ENCODE measurements around the gene ULK1. TPM values are rescaled to one million over a fixed set of nuclear protein-coding genes. Genes with fewer than 3 reads are reported as not detected.

ULK1 gene
- total RNA-seq, 1 donor from 2014 or later: 111 TPM

- no peak for DNase-seq (ENCODE audit: low spot score, unreplicated experiment)
- TF ChIP-seq, protein P1, sequence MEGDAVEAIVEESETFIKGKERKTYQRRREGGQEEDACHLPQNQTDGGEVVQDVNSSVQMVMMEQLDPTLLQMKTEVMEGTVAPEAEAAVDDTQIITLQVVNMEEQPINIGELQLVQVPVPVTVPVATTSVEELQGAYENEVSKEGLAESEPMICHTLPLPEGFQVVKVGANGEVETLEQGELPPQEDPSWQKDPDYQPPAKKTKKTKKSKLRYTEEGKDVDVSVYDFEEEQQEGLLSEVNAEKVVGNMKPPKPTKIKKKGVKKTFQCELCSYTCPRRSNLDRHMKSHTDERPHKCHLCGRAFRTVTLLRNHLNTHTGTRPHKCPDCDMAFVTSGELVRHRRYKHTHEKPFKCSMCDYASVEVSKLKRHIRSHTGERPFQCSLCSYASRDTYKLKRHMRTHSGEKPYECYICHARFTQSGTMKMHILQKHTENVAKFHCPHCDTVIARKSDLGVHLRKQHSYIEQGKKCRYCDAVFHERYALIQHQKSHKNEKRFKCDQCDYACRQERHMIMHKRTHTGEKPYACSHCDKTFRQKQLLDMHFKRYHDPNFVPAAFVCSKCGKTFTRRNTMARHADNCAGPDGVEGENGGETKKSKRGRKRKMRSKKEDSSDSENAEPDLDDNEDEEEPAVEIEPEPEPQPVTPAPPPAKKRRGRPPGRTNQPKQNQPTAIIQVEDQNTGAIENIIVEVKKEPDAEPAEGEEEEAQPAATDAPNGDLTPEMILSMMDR (IDR thresholded peaks at IDR 0.05; ENCODE audit: unreplicated experiment): no peak
- peaks cover 17% of the 10 kb centered on the region for H3K4me1 Mint-ChIP-seq (ENCODE audit: low read depth)
- peak overlapping the region; percentile 35 for H3K4me3 Mint-ChIP-seq (ENCODE audit: low read depth)
- peak overlapping the region; percentile 62 for H3K27ac Mint-ChIP-seq
- H3K36me3 Mint-ChIP-seq (ENCODE audit: insufficient read depth): peaks cover under 1% of the 10 kb centered on the region
- H3K9me3 Mint-ChIP-seq (ENCODE audit: low read depth): no peaks in the 10 kb centered on the region
- H3K27me3 Mint-ChIP-seq: peaks cover 9% of the 10 kb centered on the region
Observed at GRCh38 chr12:131892711-131893604, 1.5 kb upstream of the ULK1 start.

DNA sequence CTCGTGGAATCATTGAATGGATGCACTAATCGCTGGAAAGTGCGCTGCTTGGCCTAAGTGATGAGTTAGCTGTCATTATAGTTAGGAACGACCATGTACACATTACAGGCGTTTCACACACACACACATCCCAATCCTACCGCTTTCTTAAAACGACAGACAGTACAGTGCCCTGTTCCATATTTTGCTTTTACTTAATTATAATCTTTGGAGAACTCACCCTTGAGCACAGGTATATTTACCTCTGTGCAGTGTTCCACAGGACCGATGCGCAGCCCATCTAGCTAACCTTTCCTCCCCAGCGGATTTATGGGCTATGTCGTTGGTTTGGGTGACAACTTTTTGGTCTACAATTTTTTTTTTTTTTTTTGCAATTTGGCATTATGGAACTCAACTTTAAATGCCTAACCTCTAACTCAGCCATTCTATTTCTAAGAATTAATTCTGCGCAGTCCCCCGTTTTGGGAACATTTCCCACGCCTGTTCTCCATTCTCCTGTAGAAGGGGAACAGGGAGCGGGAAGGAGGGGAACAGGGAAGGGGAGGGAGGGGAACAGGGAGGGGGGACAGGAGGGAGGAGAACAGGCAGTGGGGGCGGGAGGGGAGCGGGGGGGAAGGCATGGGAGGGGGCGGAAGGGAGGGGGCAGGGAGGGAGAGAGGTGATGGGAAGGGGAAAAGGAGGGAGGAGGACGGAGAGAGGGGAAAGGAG, 663 bp upstream of the ULK1 start:
- Mint-ChIP-seq H3K27me3 (peaks cover 6% of the 10 kb centered on the region), H3K9me3 (ENCODE audit: low read depth) (no peaks in the 10 kb centered on the region), H3K4me3 (ENCODE audit: low read depth) (peak overlapping the region; percentile 35), H3K36me3 (ENCODE audit: insufficient read depth) (peaks cover 2% of the 10 kb centered on the region), H3K4me1 (ENCODE audit: low read depth) (peaks cover 18% of the 10 kb centered on the region), H3K27ac (no peak overlapping the region)
- TF ChIP-seq, protein P1 (IDR thresholded peaks at IDR 0.05; ENCODE audit: unreplicated experiment): no peak
- no peak for DNase-seq (ENCODE audit: low spot score, unreplicated experiment)

DNA sequence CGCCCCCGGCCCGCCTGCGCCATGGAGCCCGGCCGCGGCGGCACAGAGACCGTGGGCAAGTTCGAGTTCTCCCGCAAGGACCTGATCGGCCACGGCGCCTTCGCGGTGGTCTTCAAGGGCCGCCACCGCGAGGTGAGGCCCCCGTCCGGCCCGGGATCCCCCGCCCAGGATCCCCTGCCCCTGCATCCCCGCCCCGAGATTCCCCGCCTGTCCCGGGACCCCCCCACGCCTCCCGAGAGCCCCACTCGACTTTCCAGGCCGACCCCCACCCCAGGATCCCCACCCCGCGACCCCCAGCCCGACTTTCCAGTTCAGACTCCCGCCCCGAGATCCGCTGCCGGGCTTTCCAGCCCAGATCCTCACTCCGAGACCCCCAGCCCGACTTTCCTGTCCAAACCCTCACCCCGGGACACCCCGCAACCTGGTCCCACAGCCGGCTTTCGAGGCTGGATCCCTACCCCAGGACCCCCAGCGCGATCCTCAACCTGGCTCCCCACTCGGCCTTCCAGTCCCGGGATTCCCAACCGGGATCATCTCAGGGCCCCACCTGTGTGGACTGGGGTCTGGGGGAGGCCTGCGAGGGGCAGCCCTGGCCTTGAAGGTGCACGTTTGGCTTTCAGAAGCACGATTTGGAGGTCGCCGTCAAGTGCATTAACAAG, 688 bp downstream of the ULK1 start:
- no peak for DNase-seq (ENCODE audit: low spot score, unreplicated experiment)
- H3K9me3 Mint-ChIP-seq (ENCODE audit: low read depth): no peaks in the 10 kb centered on the region
- H3K4me3 Mint-ChIP-seq (ENCODE audit: low read depth): peak overlapping the region; percentile 84
- H3K36me3 Mint-ChIP-seq (ENCODE audit: insufficient read depth): peaks cover 2% of the 10 kb centered on the region
- H3K27me3 Mint-ChIP-seq: no peaks in the 10 kb centered on the region
- H3K27ac Mint-ChIP-seq: peak overlapping the region; percentile 98
- TF ChIP-seq, protein P1 (IDR thresholded peaks at IDR 0.05; ENCODE audit: unreplicated experiment): no peak
- H3K4me1 Mint-ChIP-seq (ENCODE audit: low read depth): peaks cover 12% of the 10 kb centered on the region

- DNase-seq (ENCODE audit: low spot score, unreplicated experiment): no peak
- Mint-ChIP-seq H3K4me1 (ENCODE audit: low read depth) (peaks cover 14% of the 10 kb centered on the region), H3K36me3 (ENCODE audit: insufficient read depth) (peaks cover 3% of the 10 kb centered on the region), H3K27ac (peak overlapping the region; percentile 98), H3K9me3 (ENCODE audit: low read depth) (no peaks in the 10 kb centered on the region), H3K27me3 (no peaks in the 10 kb centered on the region), H3K4me3 (ENCODE audit: low read depth) (peak overlapping the region; percentile 84)
- TF ChIP-seq, protein P1 (IDR thresholded peaks at IDR 0.05; ENCODE audit: unreplicated experiment): no peak
Observed at GRCh38 chr12:131895640-131896079, 1.2 kb downstream of the ULK1 start.

Measured in progenitor cell of endocrine pancreas (in vitro differentiated cells).